Upper lobe of right lung (tissue), 1 donor: ENCODE data around the gene DHRSX. TPM values are rescaled to one million over a fixed set of nuclear protein-coding genes. Genes with fewer than 3 reads are reported as not detected.
"Not testable (repeated sequence)": the region's sequence is repeated elsewhere in the genome, so short reads cannot be mapped to it uniquely, and the experiment has no call there.

Experiments used
- ATAC-seq: fragments of 200-7000 bp; cut with Tn5 transposase; one replicate; pipeline ENCODE4 v1.9.1; 2020; ENCODE audit warnings: mild to moderate bottlenecking, moderate library complexity
- DNase-seq: peaks from one replicate; pipeline ENCODE4 v3.0.0-alpha.2; 2020
- H3K27ac ChIP-seq: fragments of 200-600 bp; one replicate; pipeline ENCODE4 v1.8.0; 2022
- H3K27me3 ChIP-seq: fragments of 200-600 bp; one replicate; pipeline ENCODE4 v1.8.0; 2022; ENCODE audit warnings: mild to moderate bottlenecking
- H3K36me3 ChIP-seq: fragments of 200-600 bp; one replicate; pipeline ENCODE4 v1.8.0; 2022
- H3K4me1 ChIP-seq: fragments of 200-600 bp; one replicate; pipeline ENCODE4 v1.8.0; 2022
- H3K4me3 ChIP-seq: fragments of 200-600 bp; one replicate; pipeline ENCODE4 v1.8.0; 2022; ENCODE audit warnings: mild to moderate bottlenecking
- H3K9me3 ChIP-seq: fragments of 200-600 bp; one replicate; pipeline ENCODE4 v1.8.0; 2022
- CTCF ChIP-seq: fragments of 200-600 bp; IDR thresholded peaks from one replicate; pipeline ENCODE4 v1.8.0; 2022; ENCODE audit warnings: antibody characterized with exemption
- intact Hi-C: fragments of 100-400 bp; cut with DNase I; formaldehyde crosslinking; loops from one replicate; pipeline ENCODE4 v1.11.0; 2022
- total RNA-seq: library from RNA; stranded (reverse); fragmentation: NEBNext Ultra II Directional; extraction: Animal tissue kit (Norgen Biotek cat#: 25700); gene quantifications from one replicate; pipeline ENCODE4 v1.2.1, GENCODE V29; 2021
- donor health status: DM: no; HTN: yes; CAD: no; lungs with severe emphysema.

The DHRSX gene
- total RNA-seq, 1 donor from 2014 or later = 34.8 TPM

GRCh38 chrX:2471641-2472040 lies 29.1 kb downstream of the DHRSX start:
- H3K36me3 ChIP-seq = no peaks in the 10 kb centered on the region
- no peaks in the 10 kb centered on the region for H3K27me3 ChIP-seq
- H3K27ac ChIP-seq = no peak overlapping the region
- no peak overlapping the region for H3K4me3 ChIP-seq
- no peak for TF ChIP-seq CTCF
- no peaks in the 10 kb centered on the region for H3K9me3 ChIP-seq
- intact Hi-C loops = no loop called here
- H3K4me1 ChIP-seq = no peaks in the 10 kb centered on the region
- DNase-seq = no peak
- ATAC-seq = no peak

- H3K4me1 ChIP-seq, ATAC-seq, H3K27ac ChIP-seq, H3K9me3 ChIP-seq, H3K4me3 ChIP-seq, intact Hi-C loops, DNase-seq, H3K36me3 ChIP-seq, H3K27me3 ChIP-seq: not testable (repeated sequence)
These were observed 29.6 kb downstream of the DHRSX start for GRCh38 chrX:2471126-2471525.

- DNase-seq, H3K36me3 ChIP-seq, ATAC-seq, H3K9me3 ChIP-seq, H3K27me3 ChIP-seq, intact Hi-C loops, H3K27ac ChIP-seq, H3K4me1 ChIP-seq, H3K4me3 ChIP-seq: not testable (repeated sequence)
These were observed 30.9 kb downstream of the DHRSX start for GRCh38 chrX:2469852-2470251.

GRCh38 chrX:2469196-2469685 lies 31.5 kb downstream of the DHRSX start:
- no peaks in the 10 kb centered on the region for H3K27me3 ChIP-seq
- no peak overlapping the region for H3K4me3 ChIP-seq
- H3K27ac ChIP-seq = no peak overlapping the region
- intact Hi-C loops = no loop called here
- no peak for DNase-seq
- no peak for TF ChIP-seq CTCF
- no peak for ATAC-seq
- no peaks in the 10 kb centered on the region for H3K36me3 ChIP-seq
- no peaks in the 10 kb centered on the region for H3K4me1 ChIP-seq
- no peaks in the 10 kb centered on the region for H3K9me3 ChIP-seq

GRCh38 chrX:2468261-2469195 lies 32.2 kb downstream of the DHRSX start:
- Histone ChIP-seq H3K4me3 (no peak overlapping the region), H3K36me3 (no peaks in the 10 kb centered on the region), H3K27ac (no peak overlapping the region), H3K9me3 (no peaks in the 10 kb centered on the region), H3K27me3 (no peaks in the 10 kb centered on the region), H3K4me1 (no peaks in the 10 kb centered on the region)
- TF ChIP-seq CTCF = no peak
- no peak for ATAC-seq
- DNase-seq = no peak
- intact Hi-C loops = no loop called here

GRCh38 chrX:2466876-2467656 lies 33.7 kb downstream of the DHRSX start:
- no peaks in the 10 kb centered on the region for H3K36me3 ChIP-seq
- no peak for DNase-seq
- H3K27me3 ChIP-seq = no peaks in the 10 kb centered on the region
- no peak overlapping the region for H3K27ac ChIP-seq
- no peak overlapping the region for H3K4me3 ChIP-seq
- ATAC-seq = no peak
- TF ChIP-seq CTCF = no peak
- H3K4me1 ChIP-seq = no peaks in the 10 kb centered on the region
- no peaks in the 10 kb centered on the region for H3K9me3 ChIP-seq
- intact Hi-C loops = no loop called here
